Measurements from ENCODE around the gene TMCC1.

TMCC1 gene

GRCh38 chr3:129616713-129617112 lies 276.8 kb downstream of the TMCC1 start:
- no peak for DNase-seq (ENCODE audit: extremely low read depth, low read depth)
- H3K4me3 ChIP-seq (replicated peaks; ENCODE audit: low read depth, low read length), result no peak overlapping the region
- TF ChIP-seq CTCF (IDR thresholded peaks at IDR 0.05; ENCODE audit: low read depth, low read length, missing control alignments), result no peak

GRCh38 chr3:129616291-129616690 lies 277.2 kb downstream of the TMCC1 start:
- TF ChIP-seq CTCF (IDR thresholded peaks at IDR 0.05; ENCODE audit: low read depth, low read length, missing control alignments), result no peak
- no peak overlapping the region for H3K4me3 ChIP-seq (replicated peaks; ENCODE audit: low read depth, low read length)
- no peak for DNase-seq (ENCODE audit: extremely low read depth, low read depth)

GRCh38 chr3:129615751-129616281 lies 277.7 kb downstream of the TMCC1 start:
- no peak for DNase-seq (ENCODE audit: extremely low read depth, low read depth)
- no peak overlapping the region for H3K4me3 ChIP-seq (replicated peaks; ENCODE audit: low read depth, low read length)
- no peak for TF ChIP-seq CTCF (IDR thresholded peaks at IDR 0.05; ENCODE audit: low read depth, low read length, missing control alignments)

GRCh38 chr3:129614927-129615363 lies 278.6 kb downstream of the TMCC1 start:
- no peak for TF ChIP-seq CTCF (IDR thresholded peaks at IDR 0.05; ENCODE audit: low read depth, low read length, missing control alignments)
- no peak overlapping the region for H3K4me3 ChIP-seq (replicated peaks; ENCODE audit: low read depth, low read length)
- no peak for DNase-seq (ENCODE audit: extremely low read depth, low read depth)

- no peak for DNase-seq (ENCODE audit: extremely low read depth, low read depth)
- no peak overlapping the region for H3K4me3 ChIP-seq (replicated peaks; ENCODE audit: low read depth, low read length)
- no peak for TF ChIP-seq CTCF (IDR thresholded peaks at IDR 0.05; ENCODE audit: low read depth, low read length, missing control alignments)
Observed at GRCh38 chr3:129614435-129614834, 279.1 kb downstream of the TMCC1 start.

GRCh38 chr3:129613367-129613740 lies 280.2 kb downstream of the TMCC1 start:
- no peak overlapping the region for H3K4me3 ChIP-seq (replicated peaks; ENCODE audit: low read depth, low read length)
- TF ChIP-seq CTCF (IDR thresholded peaks at IDR 0.05; ENCODE audit: low read depth, low read length, missing control alignments), result no peak
- no peak for DNase-seq (ENCODE audit: extremely low read depth, low read depth)
